ENCODE data around the gene RERE.
"Not testable (repeated sequence)": the region's sequence is repeated elsewhere in the genome, so short reads cannot be mapped to it uniquely, and the experiment has no call there.

RERE gene

DNA sequence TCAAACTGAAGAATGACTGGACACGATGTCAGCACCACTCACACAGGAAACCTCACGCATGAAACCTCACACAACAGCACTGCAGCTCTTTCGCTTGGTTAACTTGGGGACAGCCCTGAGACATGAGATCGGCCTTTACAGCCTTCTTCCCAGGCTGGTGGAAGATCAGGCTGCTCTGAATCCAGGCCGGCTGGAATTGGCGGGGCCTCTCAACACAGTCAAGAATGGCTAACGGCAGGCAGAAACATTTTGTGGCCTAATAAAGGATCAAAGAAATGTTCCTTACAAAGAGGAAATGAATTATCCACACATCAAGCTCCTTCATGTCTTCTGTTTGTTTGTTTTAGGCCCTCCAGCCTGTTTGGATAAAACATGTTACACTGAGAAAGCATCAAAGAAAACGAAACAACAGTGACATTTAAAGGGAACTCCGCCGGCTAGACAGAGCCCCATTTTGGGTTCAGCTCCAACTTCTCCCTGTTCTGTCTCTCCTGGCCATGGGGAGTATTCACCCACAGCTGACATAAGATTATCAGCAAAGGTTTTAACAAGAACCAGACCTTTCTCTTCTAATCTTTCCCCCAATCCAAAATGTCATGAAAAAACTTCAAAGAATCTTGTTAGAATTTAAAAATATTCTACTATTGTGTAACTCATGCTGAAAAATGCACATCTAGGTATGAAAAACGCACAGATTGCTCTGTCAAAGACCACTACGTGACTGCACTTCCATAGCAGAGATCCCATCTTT lies 368.4 kb downstream of the RERE start:
- DNase-seq (ENCODE audit: low read depth) = peak; percentile 19

DNA sequence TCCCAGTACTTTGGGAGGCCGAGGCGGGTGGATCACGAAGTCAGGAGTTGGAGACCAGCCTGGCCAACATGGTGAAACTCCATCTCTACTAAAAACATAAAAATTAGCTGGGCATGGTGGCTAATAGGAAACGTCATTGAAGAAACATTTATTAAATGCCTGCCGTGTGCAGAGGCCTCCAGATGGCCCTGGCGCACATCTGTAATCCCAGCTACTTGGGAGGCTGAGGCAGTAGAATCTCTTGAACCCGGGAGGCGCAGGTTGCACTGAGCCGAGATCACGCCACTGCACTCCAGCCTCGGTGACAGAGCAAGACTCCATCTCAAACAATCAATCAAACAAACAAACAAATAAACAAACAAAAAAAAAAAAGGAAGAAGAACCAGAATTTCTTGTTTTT lies 368.9 kb downstream of the RERE start:
- DNase-seq (ENCODE audit: low read depth) = peak; percentile 40

DNA sequence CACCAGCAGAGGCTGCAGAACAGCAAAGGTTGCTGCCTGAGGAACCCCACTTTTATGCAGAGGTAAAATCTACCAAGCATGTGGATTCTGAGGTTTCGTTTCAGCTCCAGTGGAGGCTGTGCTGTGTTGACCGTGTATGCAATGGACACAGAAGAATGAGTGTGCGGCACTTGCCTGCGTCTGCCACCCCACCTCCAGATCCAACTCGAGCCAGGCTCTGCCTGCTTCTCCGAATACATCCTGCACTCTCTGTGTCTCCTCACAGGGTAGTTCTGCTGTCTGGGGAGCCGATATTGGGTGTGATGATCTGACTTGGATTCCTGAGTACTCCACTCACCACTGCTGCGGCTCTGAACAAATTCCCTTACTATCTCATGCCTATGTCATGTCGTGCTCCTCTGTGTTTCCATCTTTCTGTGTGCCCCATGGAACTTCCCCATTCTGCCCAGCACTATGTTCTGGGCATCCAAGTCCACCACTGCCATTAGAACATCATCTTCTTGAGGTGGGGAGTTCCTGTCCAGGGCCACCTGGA lies 369.8 kb downstream of the RERE start:
- no peak for DNase-seq (ENCODE audit: low read depth)

DNA sequence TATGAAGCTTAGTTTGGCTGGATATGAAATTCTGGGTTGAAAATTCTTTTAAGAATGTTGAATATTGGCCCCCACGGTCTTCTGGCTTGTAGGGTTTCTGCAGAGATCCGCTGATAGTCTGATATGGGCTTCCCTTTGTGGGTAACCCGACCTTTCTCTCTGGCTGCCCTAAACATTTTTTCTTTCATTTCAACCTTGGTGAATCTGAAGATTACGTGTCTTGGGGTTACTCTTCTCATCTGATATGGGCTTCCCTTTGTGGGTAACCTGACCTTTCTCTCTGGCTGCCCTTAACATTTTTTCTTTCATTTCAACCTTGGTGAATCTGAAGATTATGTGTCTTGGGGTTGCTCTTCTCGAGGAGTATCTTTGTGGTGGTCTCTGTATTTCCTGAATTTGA lies 371.3 kb downstream of the RERE start:
- DNase-seq (ENCODE audit: low read depth) = not testable (repeated sequence)

DNA sequence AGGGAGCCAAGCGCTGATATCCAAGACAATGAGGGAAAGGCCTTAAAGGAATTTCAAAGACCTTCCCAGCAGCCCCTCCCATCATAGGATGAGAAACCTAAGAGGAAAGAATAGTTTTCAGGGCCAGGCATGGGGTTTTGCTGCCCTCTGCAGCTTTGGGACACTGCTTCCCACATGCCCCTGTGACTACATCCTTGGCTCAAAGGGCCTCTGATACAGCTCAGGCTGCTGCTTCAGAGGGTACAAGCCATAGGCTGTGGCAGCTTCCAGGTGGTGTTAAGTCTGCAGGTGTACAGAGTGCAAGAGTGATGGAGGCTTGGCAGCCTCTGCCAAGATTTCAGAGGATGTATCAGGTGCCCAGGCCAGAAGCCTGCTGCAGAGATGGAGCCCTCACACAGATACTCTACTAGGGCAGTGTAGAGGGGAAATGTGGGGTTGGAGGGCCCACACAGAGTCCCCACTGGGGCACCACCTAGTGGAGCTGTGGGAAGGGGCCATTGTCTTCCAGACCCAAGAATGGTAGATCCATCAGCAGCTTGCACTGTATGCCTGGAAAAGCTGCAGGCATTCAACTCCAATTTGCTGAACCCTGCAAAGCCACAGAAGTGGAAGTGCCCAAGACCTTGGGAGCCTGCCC lies 373.8 kb downstream of the RERE start:
- DNase-seq (ENCODE audit: low read depth) = peak; percentile 15

GRCh38 chr1:8441426-8441825 lies 376.0 kb downstream of the RERE start:
- no peak for DNase-seq (ENCODE audit: low read depth)

- DNase-seq (ENCODE audit: low read depth) = peak; percentile 82
Observed at GRCh38 chr1:8439015-8439702, 378.3 kb downstream of the RERE start.

- no peak for DNase-seq (ENCODE audit: low read depth)
Observed at GRCh38 chr1:8438489-8438888, 379.0 kb downstream of the RERE start.

DNA sequence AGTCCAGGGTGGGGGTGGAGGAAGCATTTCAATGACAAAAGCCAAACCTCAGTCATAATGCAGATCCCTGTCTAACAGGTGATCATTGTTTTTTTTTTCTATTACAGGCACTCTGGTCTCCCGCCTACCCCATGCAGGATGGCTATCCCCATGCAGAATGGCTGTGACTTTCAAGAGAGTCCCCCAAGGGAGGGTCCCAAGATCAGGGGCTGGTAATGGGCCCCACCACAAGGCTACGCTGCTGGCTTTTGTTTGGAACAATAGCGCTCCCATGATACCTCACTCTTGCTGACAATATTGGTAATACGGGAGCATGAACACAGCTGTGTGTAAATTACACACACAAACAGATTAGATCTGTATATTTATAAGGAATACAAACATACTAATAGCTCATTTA lies 380.1 kb downstream of the RERE start:
- no peak for DNase-seq (ENCODE audit: low read depth)

GRCh38 chr1:8435569-8436071 lies 381.8 kb downstream of the RERE start:
- DNase-seq (ENCODE audit: low read depth) = no peak

DNA sequence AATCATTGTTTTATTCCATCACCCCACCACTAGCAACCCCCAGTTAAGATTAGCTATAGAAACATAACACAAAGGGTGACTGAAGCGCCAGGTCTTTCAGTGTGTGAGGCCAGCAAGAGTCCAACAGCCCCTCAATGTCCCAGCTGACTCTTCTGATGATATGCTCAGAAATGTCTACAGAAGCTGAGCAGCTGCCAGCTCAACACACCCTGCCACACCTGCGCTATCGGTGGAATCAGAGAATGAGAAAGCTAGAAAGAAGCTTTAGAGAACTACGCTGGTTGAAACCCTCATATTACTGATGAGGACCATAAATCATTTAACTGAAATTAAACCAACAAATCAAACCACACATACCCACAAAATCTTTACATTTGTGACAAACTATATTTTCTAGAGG lies 383.3 kb downstream of the RERE start:
- no peak for DNase-seq (ENCODE audit: low read depth)

- DNase-seq (ENCODE audit: low read depth) = no peak
Observed at GRCh38 chr1:8431784-8432183, 385.7 kb downstream of the RERE start.

DNA sequence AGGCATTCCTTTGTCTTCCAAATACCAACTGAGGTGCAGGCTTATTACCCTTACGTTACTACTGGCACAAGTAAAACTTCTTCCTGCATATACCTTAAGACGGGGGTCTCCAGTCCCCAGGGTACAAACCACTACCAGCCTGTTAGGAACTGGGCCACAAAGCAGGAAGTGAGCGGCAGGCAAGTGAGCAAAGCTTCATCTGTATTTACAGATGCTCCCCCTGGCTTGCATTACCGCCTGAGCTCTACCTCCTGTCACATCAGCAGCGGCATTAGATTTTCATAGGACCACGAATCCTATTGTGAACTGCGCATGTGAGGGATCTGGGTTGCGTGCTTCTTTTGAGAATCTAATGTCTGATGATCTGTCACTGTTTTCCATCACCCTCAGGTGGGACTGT lies 386.4 kb downstream of the RERE start:
- DNase-seq (ENCODE audit: low read depth) = no peak

GRCh38 chr1:8430476-8430875 lies 387.0 kb downstream of the RERE start:
- no peak for DNase-seq (ENCODE audit: low read depth)

DNA sequence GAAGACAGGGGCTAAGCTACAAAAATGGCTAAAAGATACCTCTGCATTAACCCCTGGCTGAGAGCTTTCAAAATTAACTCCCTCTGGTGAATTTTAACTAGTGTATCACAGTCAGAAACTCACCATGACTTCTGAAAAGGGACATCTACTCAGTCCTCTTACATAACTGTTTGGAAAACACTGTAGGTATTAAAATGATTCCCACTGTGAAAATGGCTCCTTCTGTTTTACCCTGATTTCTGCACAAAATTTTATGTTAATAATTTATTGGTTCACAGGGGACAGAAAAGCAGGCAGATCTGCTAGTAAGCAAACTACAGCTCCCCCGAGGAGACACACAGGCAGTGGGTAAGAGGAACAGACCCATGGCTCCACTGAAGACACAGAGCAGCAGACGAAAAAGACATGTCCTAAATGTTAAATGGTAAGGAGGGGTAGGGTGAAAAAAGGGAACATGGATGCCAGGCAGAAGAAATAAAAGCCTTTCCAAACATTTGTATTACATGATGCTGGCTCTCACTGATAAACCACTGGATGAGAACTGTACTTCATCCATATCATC lies 387.8 kb downstream of the RERE start:
- no peak for DNase-seq (ENCODE audit: low read depth)

GRCh38 chr1:8428441-8428840 lies 389.0 kb downstream of the RERE start:
- no peak for DNase-seq (ENCODE audit: low read depth)

GRCh38 chr1:8427986-8428385 lies 389.5 kb downstream of the RERE start:
- DNase-seq (ENCODE audit: low read depth) = no peak

GRCh38 chr1:8427493-8427892 lies 389.9 kb downstream of the RERE start:
- no peak for DNase-seq (ENCODE audit: low read depth)

GRCh38 chr1:8426996-8427395 lies 390.4 kb downstream of the RERE start:
- DNase-seq (ENCODE audit: low read depth) = no peak

DNA sequence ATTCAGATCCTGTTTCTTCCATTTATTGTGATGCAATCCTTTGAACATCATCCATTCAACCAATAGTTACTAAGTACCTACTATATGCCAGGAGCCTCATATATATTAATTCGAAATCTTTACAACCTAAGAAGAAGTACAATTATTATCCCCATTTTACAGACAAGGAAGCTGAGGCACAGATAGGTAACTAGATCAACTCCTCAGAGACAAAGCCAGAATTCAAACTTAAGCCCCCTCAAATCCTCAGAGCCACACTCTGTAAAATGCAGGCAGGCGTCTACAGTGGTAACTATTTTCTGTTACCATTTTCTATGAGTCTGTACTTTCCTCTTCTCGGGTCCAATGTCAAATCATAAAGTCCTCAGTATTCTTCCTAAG lies 391.7 kb downstream of the RERE start:
- no peak for DNase-seq (ENCODE audit: low read depth)

- no peak for DNase-seq (ENCODE audit: low read depth)
Observed at GRCh38 chr1:8425150-8425780, 392.2 kb downstream of the RERE start.

DNA sequence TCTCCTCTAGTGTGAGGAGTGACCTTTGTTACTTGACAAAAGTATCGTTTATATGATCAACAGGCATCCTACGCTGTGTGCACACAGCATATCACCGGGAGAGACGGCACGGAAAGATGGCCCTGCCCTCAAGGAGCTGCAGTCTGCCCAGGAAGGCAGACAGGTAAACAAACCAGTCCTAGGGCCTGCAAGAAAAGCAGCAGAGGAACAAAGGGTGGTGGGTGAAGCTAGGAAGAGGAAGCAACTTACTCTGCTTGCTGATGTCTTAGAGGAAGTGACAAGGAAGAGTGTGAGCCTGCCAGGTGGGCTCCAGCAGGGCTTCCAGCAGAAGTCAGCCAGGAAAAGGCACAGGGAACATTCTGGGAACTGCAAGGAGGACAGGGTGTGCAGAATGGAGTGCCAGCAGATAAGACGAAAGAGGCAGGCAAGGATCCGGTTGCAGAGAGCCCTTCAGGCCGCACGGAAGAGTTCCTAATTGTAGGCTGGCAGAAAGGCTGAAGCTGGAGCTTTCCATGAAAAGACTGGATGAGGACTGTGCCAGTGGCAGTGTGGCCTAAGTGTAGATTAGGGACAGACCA lies 392.8 kb downstream of the RERE start:
- DNase-seq (ENCODE audit: low read depth) = no peak
